ENCODE measurements around the gene ZNF555. TPM values are rescaled to one million over a fixed set of nuclear protein-coding genes. Genes with fewer than 3 reads are reported as not detected.

Gene ZNF555
- 1.4 to 2.5 TPM (median 2.5 TPM) in 5 replicates for total RNA-seq (2022; extraction: Qiagen RNA extraction)

GRCh38 chr19:2840794-2841791 lies at the start of gene ZNF555:
ZNF555 (plus strand) TSS chr19:2841475; CDS start chr19:2841573, 98 bp downstream.

GRCh38 chr19:2819540-2820111 lies 21.6 kb upstream of the ZNF555 start, which contains the start of gene ZNF554:
ZNF554 (plus strand) TSS chr19:2819868; CDS start chr19:2820072, 204 bp downstream.

GRCh38 chr19:2867025-2867991 lies 26.0 kb downstream of the ZNF555 start, which contains the start of gene ZNF556:
ZNF556 (plus strand) TSS chr19:2867335; CDS start chr19:2867422, 87 bp downstream.

GRCh38 chr19:2900296-2901252 lies 59.3 kb downstream of the ZNF555 start, which contains the start of gene ZNF57:
ZNF57 (plus strand) TSS chr19:2900928; CDS start chr19:2901046, 118 bp downstream.

Other genes with a start within 250 kb of the ZNF555 start
- gene GNG7, start 138.8 kb upstream of the ZNF555 start, total RNA-seq (2022; extraction: Qiagen RNA extraction): 0.03 to 0.10 TPM (median 0.06 TPM) in 5 replicates
- gene DIRAS1, start 120.1 kb upstream of the ZNF555 start, total RNA-seq (2022; extraction: Qiagen RNA extraction): 3.3 to 4.5 TPM (median 3.7 TPM) in 5 replicates
- 23.1 to 29.9 TPM (median 26.7 TPM) in 5 replicates for gene SLC39A3, start 101.5 kb upstream of the ZNF555 start, total RNA-seq (2022; extraction: Qiagen RNA extraction)
- 64.3 to 77.5 TPM (median 67.7 TPM) in 5 replicates for gene SGTA, start 58.2 kb upstream of the ZNF555 start, total RNA-seq (2022; extraction: Qiagen RNA extraction)
- 88.3 to 95.2 TPM (median 94.0 TPM) in 5 replicates for gene THOP1, start 56.0 kb upstream of the ZNF555 start, total RNA-seq (2022; extraction: Qiagen RNA extraction)
- gene ZNF554, start 21.6 kb upstream of the ZNF555 start, total RNA-seq (2022; extraction: Qiagen RNA extraction): 0.74 to 1.3 TPM (median 1.1 TPM) in 5 replicates
- gene ZNF556, start 25.9 kb downstream of the ZNF555 start, total RNA-seq (2022; extraction: Qiagen RNA extraction): 0.02 to 0.13 TPM (median 0.03 TPM) in 4 of 5 replicates, not detected in the other
- gene ZNF57, start 59.5 kb downstream of the ZNF555 start, total RNA-seq (2022; extraction: Qiagen RNA extraction): 3.1 to 3.6 TPM (median 3.3 TPM) in 5 replicates
- gene ZNF77, start 103.5 kb downstream of the ZNF555 start, total RNA-seq (2022; extraction: Qiagen RNA extraction): 1.5 to 1.8 TPM (median 1.6 TPM) in 5 replicates
- 3.5 to 5.9 TPM (median 4.5 TPM) in 5 replicates for gene TLE6, start 136.1 kb downstream of the ZNF555 start, total RNA-seq (2022; extraction: Qiagen RNA extraction)
- 2.3 to 3.9 TPM (median 3.1 TPM) in 5 replicates for gene TLE2, start 187.8 kb downstream of the ZNF555 start, total RNA-seq (2022; extraction: Qiagen RNA extraction)
- gene TLE5, start 221.0 kb downstream of the ZNF555 start, total RNA-seq (2022; extraction: Qiagen RNA extraction): 192 to 258 TPM (median 251 TPM) in 5 replicates